ENCODE measurements around the gene POLG. TPM values are rescaled to one million over a fixed set of nuclear protein-coding genes. Genes with fewer than 3 reads are reported as not detected.

Gene POLG
- total RNA-seq, 2 experiments from 2014 or later, result 139 to 140 TPM

GRCh38 chr15:89358755-89359439, 24.3 kb upstream of the POLG start:
- H3K9me3 Mint-ChIP-seq, result no peaks in the 10 kb centered on the region
- ATAC-seq (ENCODE audit: poor library complexity) (peak; percentile 89), DNase-seq (peak; percentile 58 to 92 (median 77))
- peak overlapping the region; percentile 54 for H3K4me3 ChIP-seq (ENCODE audit: low read length)
- no peak overlapping the region for H3K27ac ChIP-seq (ENCODE audit: low read depth in 1 of 2, low read length in 2 of 2)
- peaks cover 37% of the 10 kb centered on the region for H3K4me1 ChIP-seq (ENCODE audit: insufficient read depth, low read length)
- no peak overlapping the region for H3K27ac Mint-ChIP-seq
- ChIA-PET CTCF (interaction anchor here (0.7 to 4.6 kb wide), 33 partner anchors 10 to 454 kb away, joined by 3 to 35 read pairs (median 5); partner anchors contain the start of genes FANCI and POLG), POLR2A (interaction anchor here (0.6 to 1.5 kb wide), 5 partner anchors 10 to 72 kb away, joined by 3 to 9 read pairs (median 3); partner anchors contain the start of gene POLG)
- peaks cover 8% of the 10 kb centered on the region for H3K4me1 Mint-ChIP-seq (ENCODE audit: low read depth)
- intact Hi-C loops (cut with DNase I, micrococcal nuclease), result loop anchor here (1.0 to 5.0 kb wide), 4 partner anchors 22 to 198 kb away; no protein-coding TSS in a partner anchor
- peaks cover 0 to 39% of the 10 kb centered on the region in 2 experiments for H3K9me3 ChIP-seq (ENCODE audit: control insufficient read depth in 1 of 2, insufficient read depth in 1 of 2, low read length in 2 of 2)
- no peaks in the 10 kb centered on the region for H3K36me3 ChIP-seq (ENCODE audit: insufficient read depth, low read length)
- peaks cover 83% of the 10 kb centered on the region for H3K27me3 Mint-ChIP-seq
- H3K4me3 Mint-ChIP-seq, result peak overlapping the region; percentile 80
- peak; percentile 99 for TF ChIP-seq CTCF (IDR thresholded peaks at IDR 0.05)
- H3K27me3 ChIP-seq (ENCODE audit: control insufficient read depth in 1 of 2, insufficient read depth in 2 of 2, low read length in 2 of 2), result peaks cover 82 to 92% of the 10 kb centered on the region in 2 experiments
- no peaks in the 10 kb centered on the region for H3K36me3 Mint-ChIP-seq (ENCODE audit: low read depth)

- Mint-ChIP-seq H3K4me3 (peak overlapping the region; percentile 80), H3K36me3 (ENCODE audit: low read depth) (no peaks in the 10 kb centered on the region), H3K9me3 (no peaks in the 10 kb centered on the region), H3K27ac (no peak overlapping the region), H3K4me1 (ENCODE audit: low read depth) (peaks cover 8% of the 10 kb centered on the region), H3K27me3 (peaks cover 83% of the 10 kb centered on the region)
- TF ChIP-seq CTCF (IDR thresholded peaks at IDR 0.05), result no peak
- intact Hi-C loops (cut with DNase I, micrococcal nuclease), result loop anchor here (1.0 to 5.0 kb wide), 4 partner anchors 21 to 198 kb away; no protein-coding TSS in a partner anchor
- DNase-seq, result no peak
- H3K9me3 ChIP-seq (ENCODE audit: control insufficient read depth in 1 of 2, insufficient read depth in 1 of 2, low read length in 2 of 2), result peaks cover 0 to 37% of the 10 kb centered on the region in 2 experiments
- ChIA-PET CTCF (interaction anchor here (0.7 to 4.6 kb wide), 32 partner anchors 10 to 454 kb away, joined by 3 to 35 read pairs (median 5); partner anchors contain the start of genes FANCI and POLG), POLR2A (interaction anchor here (0.6 to 1.5 kb wide), 5 partner anchors 11 to 72 kb away, joined by 3 to 9 read pairs (median 3); partner anchors contain the start of gene POLG)
- peaks cover 80 to 89% of the 10 kb centered on the region in 2 experiments for H3K27me3 ChIP-seq (ENCODE audit: control insufficient read depth in 1 of 2, insufficient read depth in 2 of 2, low read length in 2 of 2)
- H3K4me3 ChIP-seq (ENCODE audit: low read length), result peak overlapping the region; percentile 54
- H3K27ac ChIP-seq (ENCODE audit: low read depth in 1 of 2, low read length in 2 of 2), result no peak overlapping the region
- no peak for ATAC-seq (ENCODE audit: poor library complexity)
- peaks cover 37% of the 10 kb centered on the region for H3K4me1 ChIP-seq (ENCODE audit: insufficient read depth, low read length)
- no peaks in the 10 kb centered on the region for H3K36me3 ChIP-seq (ENCODE audit: insufficient read depth, low read length)
Measured at GRCh38 chr15:89358435-89358754, 23.8 kb upstream of the POLG start.

- Histone ChIP-seq H3K27me3 (ENCODE audit: control insufficient read depth in 1 of 2, insufficient read depth in 2 of 2, low read length in 2 of 2) (peaks cover 69 to 72% of the 10 kb centered on the region in 2 experiments), H3K27ac (ENCODE audit: low read depth in 1 of 2, low read length in 2 of 2) (no peak overlapping the region), H3K4me3 (ENCODE audit: low read length) (no peak overlapping the region), H3K4me1 (ENCODE audit: insufficient read depth, low read length) (peaks cover 24% of the 10 kb centered on the region), H3K9me3 (ENCODE audit: control insufficient read depth in 1 of 2, insufficient read depth in 1 of 2, low read length in 2 of 2) (peaks cover 0 to 25% of the 10 kb centered on the region in 2 experiments), H3K36me3 (ENCODE audit: insufficient read depth, low read length) (no peaks in the 10 kb centered on the region)
- DNase-seq, result peak in 1 of 14 experiments; percentile 35
- H3K4me3 Mint-ChIP-seq, result no peak overlapping the region
- ChIA-PET POLR2A (interaction anchor here (0.7 kb wide), 1 partner anchor 92 kb away, joined by 3 read pairs; no protein-coding TSS in a partner anchor), CTCF (interaction anchor here (0.8 to 4.6 kb wide), 2 partner anchors 41 to 74 kb away, joined by 3 to 35 read pairs; no protein-coding TSS in a partner anchor)
- peak; percentile 23 for TF ChIP-seq CTCF (IDR thresholded peaks at IDR 0.05)
- intact Hi-C loops (cut with DNase I, micrococcal nuclease), result loop anchor here in 1 of 2 experiments (5.0 kb wide), 1 partner anchor 46 kb away; no protein-coding TSS in a partner anchor
- peaks cover 7% of the 10 kb centered on the region for H3K4me1 Mint-ChIP-seq (ENCODE audit: low read depth)
- H3K27ac Mint-ChIP-seq, result no peak overlapping the region
- H3K36me3 Mint-ChIP-seq (ENCODE audit: low read depth), result no peaks in the 10 kb centered on the region
- H3K9me3 Mint-ChIP-seq, result no peaks in the 10 kb centered on the region
- peaks cover 84% of the 10 kb centered on the region for H3K27me3 Mint-ChIP-seq
- ATAC-seq (ENCODE audit: poor library complexity), result no peak
Measured at GRCh38 chr15:89356634-89357298, 22.1 kb upstream of the POLG start.

Data from CD4-positive, alpha-beta T cell (primary cell).